GM08714 (cell line): ENCODE measurements around the gene PLAC9.
"Not testable (repeated sequence)": the region's sequence is repeated elsewhere in the genome, so short reads cannot be mapped to it uniquely, and the experiment has no call there.

ENCODE experiments used
- H3K4me3 ChIP-seq: fragments of 200-500 bp; sonication (Bioruptor generic); 2 replicates; pipeline ENCODE4 v1.5.1; 2014; ENCODE audit warnings: mild to moderate bottlenecking, low read length, inconsistent platforms
- ZNF274 ChIP-seq: IDR thresholded peaks from 2 replicates; pipeline ENCODE4 v1.6.1; 2012; ENCODE audit warnings: mild to moderate bottlenecking, low read depth, low read length

The PLAC9 gene

GRCh38 chr10:80132299-80133139, at the start of gene PLAC9:
Gene PLAC9, plus strand, starts transcription at chr10:80132730. Its CDS starts 33 bp downstream, at chr10:80132763.
- no peak for TF ChIP-seq ZNF274
- no peak within 1 kb of the TSS for H3K4me3 ChIP-seq

- H3K4me3 ChIP-seq = no peak overlapping the region
These were observed 42.4 kb upstream of the PLAC9 start for GRCh38 chr10:80090121-80090520.

GRCh38 chr10:80094231-80094630, 38.3 kb upstream of the PLAC9 start:
- no peak for TF ChIP-seq ZNF274
- H3K4me3 ChIP-seq = no peak overlapping the region

More at GRCh38 chr10:80090121-80090520, 42.4 kb upstream of the PLAC9 start:
- no peak for TF ChIP-seq ZNF274

- not testable (repeated sequence) for H3K4me3 ChIP-seq
These were observed 34.3 kb upstream of the PLAC9 start for GRCh38 chr10:80098272-80098671.

GRCh38 chr10:80099295-80099694, 33.2 kb upstream of the PLAC9 start:
- H3K4me3 ChIP-seq = not testable (repeated sequence)

GRCh38 chr10:80100116-80100515, 32.4 kb upstream of the PLAC9 start:
- H3K4me3 ChIP-seq = no peak overlapping the region
- no peak for TF ChIP-seq ZNF274

- no peak for TF ChIP-seq ZNF274
These were observed 31.5 kb upstream of the PLAC9 start for GRCh38 chr10:80100861-80101695.

GRCh38 chr10:80104066-80104926, 28.2 kb upstream of the PLAC9 start:
- H3K4me3 ChIP-seq = no peak overlapping the region
- TF ChIP-seq ZNF274 = no peak

More at GRCh38 chr10:80100861-80101695, 31.5 kb upstream of the PLAC9 start:
- H3K4me3 ChIP-seq = no peak overlapping the region

- no peak overlapping the region for H3K4me3 ChIP-seq
- TF ChIP-seq ZNF274 = no peak
These were observed 23.8 kb upstream of the PLAC9 start for GRCh38 chr10:80108576-80109239.

GRCh38 chr10:80110986-80111385, 21.5 kb upstream of the PLAC9 start:
- H3K4me3 ChIP-seq = no peak overlapping the region
- TF ChIP-seq ZNF274 = no peak

- no peak for TF ChIP-seq ZNF274
- H3K4me3 ChIP-seq = no peak overlapping the region
These were observed 13.9 kb upstream of the PLAC9 start for GRCh38 chr10:80118669-80119068.

- TF ChIP-seq ZNF274 = no peak
- no peak overlapping the region for H3K4me3 ChIP-seq
These were observed 10.3 kb upstream of the PLAC9 start for GRCh38 chr10:80122110-80122710.

GRCh38 chr10:80122746-80123145, 9.8 kb upstream of the PLAC9 start:
- no peak for TF ChIP-seq ZNF274
- no peak overlapping the region for H3K4me3 ChIP-seq
